Measurements from ENCODE around the gene SH3BP1. TPM values are rescaled to one million over a fixed set of nuclear protein-coding genes. Genes with fewer than 3 reads are reported as not detected.
A peak's percentile ranks its signal among the peaks of the same experiment; 100 is the strongest.

The SH3BP1 gene
- total and polyA plus RNA-seq, 9 of the 15 experiments (the other 6 are each of a cell fraction or from before 2014, with no cell fraction given): 0.10 to 36.2 (median 10.4) TPM

DNA sequence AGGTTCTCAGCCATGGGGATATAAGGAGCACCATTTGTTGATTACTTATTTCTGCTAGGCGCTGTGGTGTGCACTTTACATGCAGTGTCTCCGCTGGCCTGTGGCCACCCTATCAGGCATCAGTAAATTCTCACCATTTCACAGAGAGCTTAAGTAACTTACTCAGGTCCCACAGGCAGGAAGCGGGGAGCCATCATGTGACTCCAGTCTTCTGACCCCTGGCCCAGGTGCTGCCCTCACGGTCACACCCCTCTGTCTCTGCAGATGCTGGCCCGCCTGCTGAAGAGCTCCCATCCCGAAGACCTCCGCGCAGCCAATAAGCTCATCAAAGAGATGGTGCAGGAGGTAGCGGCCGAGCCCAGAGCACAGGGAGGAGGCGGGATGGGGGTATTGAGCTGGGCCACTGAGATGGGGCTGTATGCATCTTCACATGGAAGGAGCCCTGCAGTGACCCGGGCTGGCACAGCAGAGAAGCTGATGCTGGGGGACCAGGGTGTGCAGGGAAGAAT, 18.1 kb upstream of the SH3BP1 start (continued):
- TF ChIP-seq, protein P1, sequence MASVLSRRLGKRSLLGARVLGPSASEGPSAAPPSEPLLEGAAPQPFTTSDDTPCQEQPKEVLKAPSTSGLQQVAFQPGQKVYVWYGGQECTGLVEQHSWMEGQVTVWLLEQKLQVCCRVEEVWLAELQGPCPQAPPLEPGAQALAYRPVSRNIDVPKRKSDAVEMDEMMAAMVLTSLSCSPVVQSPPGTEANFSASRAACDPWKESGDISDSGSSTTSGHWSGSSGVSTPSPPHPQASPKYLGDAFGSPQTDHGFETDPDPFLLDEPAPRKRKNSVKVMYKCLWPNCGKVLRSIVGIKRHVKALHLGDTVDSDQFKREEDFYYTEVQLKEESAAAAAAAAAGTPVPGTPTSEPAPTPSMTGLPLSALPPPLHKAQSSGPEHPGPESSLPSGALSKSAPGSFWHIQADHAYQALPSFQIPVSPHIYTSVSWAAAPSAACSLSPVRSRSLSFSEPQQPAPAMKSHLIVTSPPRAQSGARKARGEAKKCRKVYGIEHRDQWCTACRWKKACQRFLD (CRISPR knock-in tag; IDR thresholded peaks at IDR 0.05): no peak
- TF ChIP-seq, protein P2, sequence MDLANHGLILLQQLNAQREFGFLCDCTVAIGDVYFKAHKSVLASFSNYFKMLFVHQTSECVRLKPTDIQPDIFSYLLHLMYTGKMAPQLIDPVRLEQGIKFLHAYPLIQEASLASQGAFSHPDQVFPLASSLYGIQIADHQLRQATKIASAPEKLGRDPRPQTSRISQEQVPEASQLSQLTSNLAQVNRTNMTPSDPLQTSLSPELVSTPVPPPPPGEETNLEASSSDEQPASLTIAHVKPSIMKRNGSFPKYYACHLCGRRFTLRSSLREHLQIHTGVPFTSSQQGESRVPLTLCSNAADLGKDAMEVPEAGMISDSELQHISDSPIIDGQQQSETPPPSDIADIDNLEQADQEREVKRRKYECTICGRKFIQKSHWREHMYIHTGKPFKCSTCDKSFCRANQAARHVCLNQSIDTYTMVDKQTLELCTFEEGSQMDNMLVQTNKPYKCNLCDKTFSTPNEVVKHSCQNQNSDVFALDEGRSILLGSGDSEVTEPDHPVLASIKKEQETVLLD (IDR thresholded peaks at IDR 0.05): no peak

DNA sequence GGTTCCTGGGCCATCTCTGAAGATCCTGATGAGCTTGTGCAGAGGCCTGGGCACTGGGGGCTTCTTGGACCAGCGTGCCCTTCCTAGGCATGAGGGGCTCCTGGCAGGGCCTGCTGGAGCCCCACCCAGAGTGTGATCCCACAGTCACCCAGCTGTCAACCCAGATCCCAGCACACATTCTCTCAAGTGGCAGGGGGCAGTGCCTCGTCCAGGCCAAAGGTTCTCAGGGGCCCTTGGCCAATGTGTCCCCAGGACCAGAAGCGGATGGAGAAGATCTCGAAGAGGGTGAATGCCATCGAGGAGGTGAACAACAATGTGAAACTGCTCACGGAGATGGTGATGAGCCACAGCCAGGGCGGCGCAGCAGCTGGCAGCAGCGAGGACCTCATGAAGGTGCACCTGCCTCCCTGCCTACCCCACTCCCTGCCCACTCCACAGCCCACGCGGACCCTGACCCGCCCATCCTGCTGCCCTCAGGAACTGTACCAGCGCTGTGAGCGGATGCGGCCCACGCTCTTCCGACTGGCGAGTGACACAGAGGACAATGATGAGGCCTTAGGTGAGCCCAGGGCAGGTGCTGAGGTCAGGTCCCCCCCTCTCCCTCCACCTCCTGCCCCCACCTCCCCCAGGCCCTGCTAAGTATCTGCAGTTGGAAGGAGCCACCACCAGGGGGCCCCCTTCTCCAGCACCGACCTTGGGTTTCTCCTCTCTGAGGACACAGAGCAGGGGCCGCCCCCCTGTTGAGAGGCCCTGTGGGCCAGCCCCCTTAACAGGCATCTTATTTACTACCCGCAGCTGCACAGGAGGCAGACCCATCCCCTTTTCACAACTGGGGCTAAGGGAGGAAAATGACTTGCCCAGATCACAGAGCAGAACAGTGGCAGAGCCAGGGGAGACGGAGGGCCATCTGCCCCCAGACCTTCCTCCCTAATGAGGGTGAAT, 16.1 kb upstream of the SH3BP1 start:
- peak; percentile 70 to 73 (median 72) for DNase-seq (ENCODE audit: extremely low read depth in 1 of 4, low spot score in 3 of 4)
- no peak overlapping the region for H3K4me3 ChIP-seq
- peak; percentile 93 for ATAC-seq
- WGBS (ENCODE audit: insufficient coverage, low coverage, missing lambda C conversion rate): 52% methylated on average over 13 of the region's 22 CpGs
- BruUV-seq (replicated peaks): no TSS peak
- peak overlapping the region in 1 of 2 experiments; percentile 37; a peak in 2 of 4 replicates for H3K9ac ChIP-seq (ENCODE audit: insufficient read depth in 1 of 2, low read depth in 2 of 2, low read length in 2 of 2)
- no peak for FAIRE-seq
- peaks cover 60% of the 10 kb centered on the region; the same call in 2 of the 3 replicates for H3K36me3 ChIP-seq (ENCODE audit: control insufficient read depth, insufficient read depth, low read length)
- ChIA-PET CTCF (ENCODE audit: low intra/inter-chr PET ratio) (interaction anchor here (0.6 to 1.9 kb wide), 2 partner anchors 58 to 119 kb away, joined by 3 to 5 read pairs; no protein-coding TSS in a partner anchor), POLR2A (interaction anchor here (0.7 kb wide), 1 partner anchor 13 kb away, joined by 3 read pairs; no protein-coding TSS in a partner anchor)
- no peak overlapping the region for H3K4me2 ChIP-seq (ENCODE audit: insufficient read depth, low read length)
- peaks cover 0 to 29% of the 10 kb centered on the region in 2 experiments; a peak in 3 of 5 replicates for H3K4me1 ChIP-seq (replicated peaks in 1 of 2; ENCODE audit: control insufficient read depth in 2 of 2, insufficient read depth in 2 of 2, low read length in 2 of 2)
- H4K20me1 ChIP-seq (replicated peaks; ENCODE audit: control insufficient read depth, insufficient read depth, low read length): no peaks in the 10 kb centered on the region
- H3K27me3 ChIP-seq (ENCODE audit: control insufficient read depth in 2 of 2, insufficient read depth in 2 of 2, low read length in 2 of 2): no peaks in the 10 kb centered on the region
- H3K79me2 ChIP-seq (ENCODE audit: control insufficient read depth, insufficient read depth, low read length): no peaks in the 10 kb centered on the region
- H3K9me1 ChIP-seq (ENCODE audit: control insufficient read depth, insufficient read depth, low read length): no peaks in the 10 kb centered on the region
- H2AFZ ChIP-seq (ENCODE audit: low read depth, low read length): no peak overlapping the region
- in situ Hi-C loops (cut with MboI): no loop called here
- intact Hi-C loops (cut with micrococcal nuclease): no loop called here
- peak overlapping the region; percentile 25; the same call in 1 of the 3 replicates for H3K27ac ChIP-seq (ENCODE audit: extremely low read depth, low read depth, low read length)
- no peaks in the 10 kb centered on the region for H3K9me3 ChIP-seq (replicated peaks; ENCODE audit: control insufficient read depth, insufficient read depth, low read depth, low read length)
- TF ChIP-seq, protein P3, sequence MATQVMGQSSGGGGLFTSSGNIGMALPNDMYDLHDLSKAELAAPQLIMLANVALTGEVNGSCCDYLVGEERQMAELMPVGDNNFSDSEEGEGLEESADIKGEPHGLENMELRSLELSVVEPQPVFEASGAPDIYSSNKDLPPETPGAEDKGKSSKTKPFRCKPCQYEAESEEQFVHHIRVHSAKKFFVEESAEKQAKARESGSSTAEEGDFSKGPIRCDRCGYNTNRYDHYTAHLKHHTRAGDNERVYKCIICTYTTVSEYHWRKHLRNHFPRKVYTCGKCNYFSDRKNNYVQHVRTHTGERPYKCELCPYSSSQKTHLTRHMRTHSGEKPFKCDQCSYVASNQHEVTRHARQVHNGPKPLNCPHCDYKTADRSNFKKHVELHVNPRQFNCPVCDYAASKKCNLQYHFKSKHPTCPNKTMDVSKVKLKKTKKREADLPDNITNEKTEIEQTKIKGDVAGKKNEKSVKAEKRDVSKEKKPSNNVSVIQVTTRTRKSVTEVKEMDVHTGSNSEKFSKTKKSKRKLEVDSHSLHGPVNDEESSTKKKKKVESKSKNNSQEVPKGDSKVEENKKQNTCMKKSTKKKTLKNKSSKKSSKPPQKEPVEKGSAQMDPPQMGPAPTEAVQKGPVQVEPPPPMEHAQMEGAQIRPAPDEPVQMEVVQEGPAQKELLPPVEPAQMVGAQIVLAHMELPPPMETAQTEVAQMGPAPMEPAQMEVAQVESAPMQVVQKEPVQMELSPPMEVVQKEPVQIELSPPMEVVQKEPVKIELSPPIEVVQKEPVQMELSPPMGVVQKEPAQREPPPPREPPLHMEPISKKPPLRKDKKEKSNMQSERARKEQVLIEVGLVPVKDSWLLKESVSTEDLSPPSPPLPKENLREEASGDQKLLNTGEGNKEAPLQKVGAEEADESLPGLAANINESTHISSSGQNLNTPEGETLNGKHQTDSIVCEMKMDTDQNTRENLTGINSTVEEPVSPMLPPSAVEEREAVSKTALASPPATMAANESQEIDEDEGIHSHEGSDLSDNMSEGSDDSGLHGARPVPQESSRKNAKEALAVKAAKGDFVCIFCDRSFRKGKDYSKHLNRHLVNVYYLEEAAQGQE (IDR thresholded peaks at IDR 0.05; ENCODE audit: borderline replicate concordance): peak; percentile 23; the same call in 1 of the 2 replicates
- TF ChIP-seq, protein P3 (CRISPR knock-in tag; IDR thresholded peaks at IDR 0.05; ENCODE audit: low read depth): no peak
- TF ChIP-seq PRPF4 (IDR thresholded peaks at IDR 0.05; ENCODE audit: insufficient read depth, low read depth, low read length, poor library complexity, severe bottlenecking) (no peak), ZNF282 (CRISPR knock-in tag; IDR thresholded peaks at IDR 0.05) (no peak)
